GM18951 (cell line): Measurements from ENCODE around the gene TTLL3.
"Not testable (repeated sequence)": the region's sequence is repeated elsewhere in the genome, so short reads cannot be mapped to it uniquely, and the experiment has no call there.

ENCODE experiments used
- POLR2A ChIP-seq: IDR thresholded peaks from 4 replicates; pipeline ENCODE4 v1.6.1; 2011; ENCODE audit warnings: mild to moderate bottlenecking; ENCODE audit not compliant: insufficient read length, insufficient read depth; ENCODE audit errors: extremely low read depth
- in situ Hi-C: fragments of 300-500 bp; cut with MboI; formaldehyde crosslinking; loops from one replicate; pipeline ENCODE4 v1.12.0; 2022; ENCODE audit warnings: low sequenced_read_pairs, mixed read lengths, inconsistent platforms; ENCODE audit not compliant: unreplicated experiment

The TTLL3 gene

DNA sequence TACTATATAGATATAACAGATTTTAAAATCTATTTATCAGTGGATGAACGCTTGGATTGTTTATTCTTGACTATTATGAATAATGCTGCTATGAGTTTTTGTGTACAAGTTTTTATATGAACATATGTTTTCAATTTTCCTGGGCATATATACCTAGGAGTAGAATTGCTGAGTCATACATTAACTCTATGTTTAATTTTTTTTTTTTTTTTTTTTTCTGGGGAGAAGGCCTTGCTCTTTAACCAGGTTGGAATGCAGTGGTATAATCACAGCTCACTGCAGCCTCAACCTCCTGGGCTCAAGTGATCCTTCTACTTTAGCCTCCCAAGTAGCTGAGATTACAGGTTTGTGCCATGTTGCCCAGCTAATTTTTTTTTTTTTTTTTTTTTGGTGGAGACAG lies 60.9 kb downstream of the TTLL3 start:
- TF ChIP-seq POLR2A: no peak
- in situ Hi-C loops: no loop called here

DNA sequence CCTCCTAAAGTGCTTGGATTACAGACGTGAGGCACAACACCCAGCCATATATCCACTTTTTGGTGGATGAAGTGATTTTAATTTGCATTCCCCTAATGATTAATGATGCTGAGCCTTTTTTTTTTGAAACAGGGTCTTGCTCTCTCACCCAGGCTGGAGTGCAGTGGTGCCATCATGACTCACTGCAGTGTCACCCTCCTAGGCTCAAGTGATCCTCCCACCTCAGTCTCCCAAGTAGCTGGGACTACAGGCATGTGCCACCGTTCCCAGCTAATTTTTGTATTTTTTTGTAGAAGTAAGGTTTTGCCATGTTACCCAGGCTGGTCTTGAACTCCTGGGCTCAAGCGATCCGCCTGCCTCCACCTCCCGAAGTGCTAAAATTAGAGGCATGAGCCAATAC lies 62.0 kb downstream of the TTLL3 start:
- in situ Hi-C loops: not testable (repeated sequence)

GRCh38 chr3:9875448-9875847 lies 65.4 kb downstream of the TTLL3 start:
- no peak for TF ChIP-seq POLR2A
- in situ Hi-C loops: no loop called here

GRCh38 chr3:9876255-9876654 lies 66.2 kb downstream of the TTLL3 start:
- in situ Hi-C loops: not testable (repeated sequence)

- in situ Hi-C loops: no loop called here
- no peak for TF ChIP-seq POLR2A
These were observed 66.9 kb downstream of the TTLL3 start for GRCh38 chr3:9876991-9877390.

- in situ Hi-C loops: no loop called here
- TF ChIP-seq POLR2A: no peak
These were observed 68.6 kb downstream of the TTLL3 start for GRCh38 chr3:9878700-9879099.

- in situ Hi-C loops: no loop called here
- no peak for TF ChIP-seq POLR2A
These were observed 69.9 kb downstream of the TTLL3 start, which contains the start of gene CIDEC for GRCh38 chr3:9879830-9880549. Gene CIDEC, minus strand, starts transcription at chr3:9880253. Its CDS starts 1,767 bp downstream, at chr3:9878486.

GRCh38 chr3:9881441-9881840 lies 71.4 kb downstream of the TTLL3 start:
- no peak for TF ChIP-seq POLR2A
- in situ Hi-C loops: no loop called here

- TF ChIP-seq POLR2A: no peak
- in situ Hi-C loops: no loop called here
These were observed 73.9 kb downstream of the TTLL3 start for GRCh38 chr3:9883706-9884554.

DNA sequence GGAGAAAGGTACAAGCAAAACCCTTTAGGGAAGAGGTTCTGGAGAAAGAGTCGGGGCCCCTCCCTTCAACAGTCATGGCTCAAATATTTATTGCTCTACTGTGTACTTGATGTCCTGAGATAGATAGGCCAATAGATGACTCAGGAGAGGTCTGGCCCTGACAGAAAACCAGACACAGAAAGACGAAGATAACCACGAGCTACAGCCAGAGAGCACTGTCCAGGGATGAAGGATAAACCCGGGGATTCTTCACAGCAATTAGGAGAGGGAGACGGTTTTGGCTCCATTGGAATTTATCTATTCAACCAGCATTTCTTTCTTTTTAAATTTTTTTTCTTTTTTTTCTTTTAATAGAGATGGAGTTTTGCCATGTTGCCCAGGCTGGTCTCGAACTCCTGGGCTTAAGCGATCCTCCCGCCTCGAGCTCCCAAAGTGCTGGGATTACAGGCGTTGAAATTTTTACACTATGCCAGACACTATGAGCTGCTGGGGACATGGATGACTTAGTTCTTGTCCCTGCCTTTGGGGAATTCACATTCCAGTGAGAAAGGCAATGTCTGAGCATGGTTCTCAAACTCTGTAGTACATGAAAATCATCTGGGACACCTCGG lies 74.6 kb downstream of the TTLL3 start:
- no peak for TF ChIP-seq POLR2A
- in situ Hi-C loops: no loop called here
